ENCODE measurements around the gene VSTM2L.

VSTM2L gene

GRCh38 chr20:37934634-37935375 lies 31.9 kb downstream of the VSTM2L start:
- no peak overlapping the region for H3K27ac ChIP-seq
- no peaks in the 10 kb centered on the region for H3K9me3 ChIP-seq (ENCODE audit: low read depth, low read length)
- DNase-seq (ENCODE audit: low read depth, low spot score), result no peak

DNA sequence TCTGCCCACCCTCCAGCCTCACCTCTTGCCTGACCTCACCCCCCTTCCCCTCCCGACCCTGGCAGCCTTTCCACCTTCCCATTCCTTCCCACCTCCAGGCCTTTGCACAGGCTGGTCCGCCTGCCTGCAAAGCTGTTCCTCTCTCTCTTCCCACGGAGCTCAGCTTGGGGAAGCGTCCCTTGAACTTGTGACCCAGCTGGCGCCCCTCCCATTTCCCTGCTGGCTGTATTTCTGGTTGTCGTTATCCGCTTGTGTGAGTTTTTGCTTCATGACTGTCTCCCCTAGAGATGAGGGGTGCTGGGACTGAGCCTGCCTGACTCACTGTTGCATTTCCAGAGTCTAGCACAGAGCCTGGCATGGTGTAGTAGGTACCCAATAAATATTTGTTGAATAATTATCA lies 32.5 kb downstream of the VSTM2L start:
- DNase-seq (ENCODE audit: low read depth, low spot score), result no peak
- Histone ChIP-seq H3K9me3 (ENCODE audit: low read depth, low read length) (no peaks in the 10 kb centered on the region), H3K4me3 (no peak overlapping the region), H3K36me3 (ENCODE audit: insufficient read depth, low read length) (no peaks in the 10 kb centered on the region), H3K27ac (no peak overlapping the region), H3K9ac (ENCODE audit: insufficient read length) (no peak overlapping the region)
- TF ChIP-seq FOXP2 (optimal IDR thresholded peaks at IDR 0.05; ENCODE audit: control extremely low read depth, extremely low read length, insufficient read depth) (no peak), EZH2 (IDR thresholded peaks at IDR 0.05) (no peak), POLR2AphosphoS5 (IDR thresholded peaks at IDR 0.05; ENCODE audit: borderline replicate concordance, low read depth, low read length) (no peak)

More at GRCh38 chr20:37934634-37935375, 31.9 kb downstream of the VSTM2L start:
- TF ChIP-seq FOXP2 (optimal IDR thresholded peaks at IDR 0.05; ENCODE audit: control extremely low read depth, extremely low read length, insufficient read depth) (no peak), EZH2 (IDR thresholded peaks at IDR 0.05) (no peak), POLR2AphosphoS5 (IDR thresholded peaks at IDR 0.05; ENCODE audit: borderline replicate concordance, low read depth, low read length) (no peak)
- Histone ChIP-seq H3K9ac (ENCODE audit: insufficient read length) (no peak overlapping the region), H3K36me3 (ENCODE audit: insufficient read depth, low read length) (no peaks in the 10 kb centered on the region), H3K4me3 (no peak overlapping the region)

- no peak overlapping the region for H3K27ac ChIP-seq
- H3K9me3 ChIP-seq (ENCODE audit: low read depth, low read length), result no peaks in the 10 kb centered on the region
- DNase-seq (ENCODE audit: low read depth, low spot score), result no peak
- no peak for TF ChIP-seq FOXP2 (optimal IDR thresholded peaks at IDR 0.05; ENCODE audit: control extremely low read depth, extremely low read length, insufficient read depth)
- no peak for TF ChIP-seq POLR2AphosphoS5 (IDR thresholded peaks at IDR 0.05; ENCODE audit: borderline replicate concordance, low read depth, low read length)
- no peak for TF ChIP-seq EZH2 (IDR thresholded peaks at IDR 0.05)
- H3K4me3 ChIP-seq, result no peak overlapping the region
- H3K36me3 ChIP-seq (ENCODE audit: insufficient read depth, low read length), result no peaks in the 10 kb centered on the region
- H3K9ac ChIP-seq (ENCODE audit: insufficient read length), result no peak overlapping the region
Measured at GRCh38 chr20:37936041-37936440, 33.1 kb downstream of the VSTM2L start.

- DNase-seq (ENCODE audit: low read depth, low spot score), result no peak
- H3K36me3 ChIP-seq (ENCODE audit: insufficient read depth, low read length), result no peaks in the 10 kb centered on the region
Measured at GRCh38 chr20:37936451-37936850, 33.5 kb downstream of the VSTM2L start.

DNA sequence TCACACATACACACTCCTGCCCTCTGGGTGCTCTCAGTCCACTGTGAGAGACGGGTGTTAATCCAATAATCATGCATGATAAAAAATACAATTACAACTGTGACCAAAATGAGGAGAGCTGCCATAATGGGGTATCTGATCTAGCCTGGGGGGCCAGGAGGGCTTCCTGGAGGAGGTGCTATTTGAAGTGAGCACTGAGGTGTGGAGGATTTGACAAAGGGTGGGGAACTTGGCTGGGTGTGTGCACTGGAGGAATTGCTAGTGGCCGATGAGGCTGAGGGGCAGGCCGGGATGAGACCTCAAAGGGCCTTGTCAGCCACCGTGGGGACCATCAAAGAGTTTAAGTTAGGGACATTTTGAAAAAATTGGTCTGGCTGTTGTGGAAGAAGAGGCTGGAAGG lies 34.8 kb downstream of the VSTM2L start:
- no peak overlapping the region for H3K9ac ChIP-seq (ENCODE audit: insufficient read length)
- TF ChIP-seq EZH2 (IDR thresholded peaks at IDR 0.05) (no peak), POLR2AphosphoS5 (IDR thresholded peaks at IDR 0.05; ENCODE audit: borderline replicate concordance, low read depth, low read length) (no peak), FOXP2 (optimal IDR thresholded peaks at IDR 0.05; ENCODE audit: control extremely low read depth, extremely low read length, insufficient read depth) (no peak)
- H3K9me3 ChIP-seq (ENCODE audit: low read depth, low read length), result no peaks in the 10 kb centered on the region
- no peak for DNase-seq (ENCODE audit: low read depth, low spot score)
- H3K4me3 ChIP-seq, result no peak overlapping the region
- no peaks in the 10 kb centered on the region for H3K36me3 ChIP-seq (ENCODE audit: insufficient read depth, low read length)
- H3K27ac ChIP-seq, result no peak overlapping the region

More at GRCh38 chr20:37936451-37936850, 33.5 kb downstream of the VSTM2L start:
- Histone ChIP-seq H3K4me3 (no peak overlapping the region), H3K9me3 (ENCODE audit: low read depth, low read length) (no peaks in the 10 kb centered on the region), H3K9ac (ENCODE audit: insufficient read length) (no peak overlapping the region), H3K27ac (no peak overlapping the region)
- TF ChIP-seq EZH2 (IDR thresholded peaks at IDR 0.05) (no peak), FOXP2 (optimal IDR thresholded peaks at IDR 0.05; ENCODE audit: control extremely low read depth, extremely low read length, insufficient read depth) (no peak), POLR2AphosphoS5 (IDR thresholded peaks at IDR 0.05; ENCODE audit: borderline replicate concordance, low read depth, low read length) (no peak)

DNA sequence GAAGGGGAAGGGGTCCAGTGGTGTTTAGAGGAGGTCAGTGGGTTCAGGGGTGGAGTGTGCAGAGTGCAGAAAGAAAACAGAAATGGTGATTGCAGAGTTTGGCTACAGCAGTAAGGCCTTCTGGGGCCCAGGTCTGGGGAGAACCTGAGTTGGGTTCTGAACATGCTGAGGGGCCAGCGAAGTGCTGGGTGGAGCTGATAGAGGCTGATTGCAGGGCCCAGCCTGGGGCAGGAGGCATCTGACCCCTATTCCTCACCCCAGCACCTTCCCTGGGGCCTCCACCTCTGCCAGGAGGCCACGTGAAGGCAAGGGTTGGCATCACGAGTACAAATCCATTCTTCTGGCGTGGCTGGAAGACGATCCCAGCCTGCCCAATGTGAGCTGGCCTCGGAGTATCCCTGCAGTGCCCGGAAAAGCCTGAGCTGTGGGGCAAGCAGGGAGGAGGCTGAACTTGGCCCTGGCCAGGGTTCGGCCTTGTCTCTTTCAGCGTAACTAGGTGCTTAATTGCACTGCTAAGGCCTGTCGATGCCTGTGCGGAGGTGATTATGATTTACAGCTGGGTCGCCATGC lies 35.3 kb downstream of the VSTM2L start:
- TF ChIP-seq POLR2AphosphoS5 (IDR thresholded peaks at IDR 0.05; ENCODE audit: borderline replicate concordance, low read depth, low read length) (no peak), FOXP2 (optimal IDR thresholded peaks at IDR 0.05; ENCODE audit: control extremely low read depth, extremely low read length, insufficient read depth) (no peak), EZH2 (IDR thresholded peaks at IDR 0.05) (no peak)
- no peaks in the 10 kb centered on the region for H3K36me3 ChIP-seq (ENCODE audit: insufficient read depth, low read length)
- DNase-seq (ENCODE audit: low read depth, low spot score), result no peak
- no peak overlapping the region for H3K9ac ChIP-seq (ENCODE audit: insufficient read length)
- H3K27ac ChIP-seq, result no peak overlapping the region
- no peak overlapping the region for H3K4me3 ChIP-seq
- H3K9me3 ChIP-seq (ENCODE audit: low read depth, low read length), result no peaks in the 10 kb centered on the region

DNA sequence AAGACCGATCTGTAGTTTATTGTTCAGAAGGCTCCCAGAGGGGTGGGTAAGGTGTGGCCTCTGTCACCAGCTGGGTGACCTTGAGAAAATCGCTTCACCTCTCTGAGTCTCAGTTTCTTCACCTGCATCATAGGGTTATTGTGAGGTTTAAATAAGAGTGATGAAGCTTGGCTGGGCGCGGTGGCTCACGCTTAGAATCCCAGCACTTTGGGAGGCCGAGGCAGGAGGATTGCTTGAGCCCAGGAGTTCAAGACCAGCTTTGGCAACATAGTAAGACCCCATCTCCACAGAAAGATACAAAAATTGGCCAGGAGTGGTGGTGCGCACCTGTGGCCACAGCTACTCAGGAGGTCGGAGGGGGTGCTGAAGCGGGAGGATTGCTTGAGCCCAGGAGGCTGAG lies 36.0 kb downstream of the VSTM2L start:
- no peak overlapping the region for H3K27ac ChIP-seq
- H3K4me3 ChIP-seq, result no peak overlapping the region
- no peaks in the 10 kb centered on the region for H3K9me3 ChIP-seq (ENCODE audit: low read depth, low read length)
- no peak for TF ChIP-seq EZH2 (IDR thresholded peaks at IDR 0.05)
- no peak for TF ChIP-seq FOXP2 (optimal IDR thresholded peaks at IDR 0.05; ENCODE audit: control extremely low read depth, extremely low read length, insufficient read depth)
- TF ChIP-seq POLR2AphosphoS5 (IDR thresholded peaks at IDR 0.05; ENCODE audit: borderline replicate concordance, low read depth, low read length), result no peak
- no peak for DNase-seq (ENCODE audit: low read depth, low spot score)
- no peak overlapping the region for H3K9ac ChIP-seq (ENCODE audit: insufficient read length)
- H3K36me3 ChIP-seq (ENCODE audit: insufficient read depth, low read length), result no peaks in the 10 kb centered on the region

DNA sequence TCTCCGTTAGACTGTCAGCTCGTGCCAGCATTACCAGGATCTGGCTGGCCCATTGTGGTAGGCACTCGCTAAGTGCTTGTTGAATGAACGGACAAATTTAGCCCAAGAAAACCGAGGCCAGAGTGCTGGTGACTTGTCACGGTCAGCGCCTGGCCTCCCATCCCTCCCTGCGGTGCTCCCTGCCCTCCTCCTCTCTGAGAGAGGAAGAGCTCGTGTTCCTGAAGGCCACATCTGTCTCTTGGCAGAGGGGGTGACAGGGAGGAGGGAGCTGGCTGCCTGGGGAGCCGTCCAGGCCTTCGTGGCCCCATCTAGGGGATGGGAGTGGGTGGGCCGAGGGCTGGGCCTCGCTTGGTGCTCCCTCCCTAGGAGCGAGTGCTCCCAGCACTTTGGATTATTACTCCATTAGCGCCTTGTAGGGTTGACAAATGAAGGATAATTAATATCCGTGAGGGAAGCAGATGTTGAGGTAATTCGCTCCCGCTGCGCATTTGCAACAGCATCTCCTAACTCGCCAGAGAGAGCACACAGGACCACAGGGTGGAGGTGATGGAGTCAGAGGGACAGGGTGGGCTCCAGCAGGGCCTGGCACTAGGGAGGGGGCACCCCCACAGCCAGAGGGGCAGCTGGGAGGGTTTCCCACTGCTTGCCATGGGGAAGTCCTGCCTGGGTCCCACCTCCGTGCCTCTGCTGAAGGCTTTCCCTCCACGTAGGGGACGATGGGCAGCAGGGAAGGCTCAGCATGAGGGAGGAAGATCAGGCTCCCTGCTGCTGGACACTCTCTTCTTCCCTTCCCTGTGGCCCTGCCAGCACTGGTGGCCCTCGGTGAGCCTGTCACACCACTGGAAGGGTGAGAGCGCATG lies 37.0 kb downstream of the VSTM2L start:
- TF ChIP-seq POLR2AphosphoS5 (IDR thresholded peaks at IDR 0.05; ENCODE audit: borderline replicate concordance, low read depth, low read length) (no peak), FOXP2 (optimal IDR thresholded peaks at IDR 0.05; ENCODE audit: control extremely low read depth, extremely low read length, insufficient read depth) (no peak), EZH2 (IDR thresholded peaks at IDR 0.05) (no peak)
- DNase-seq (ENCODE audit: low read depth, low spot score), result no peak
- Histone ChIP-seq H3K9ac (ENCODE audit: insufficient read length) (no peak overlapping the region), H3K4me3 (no peak overlapping the region), H3K9me3 (ENCODE audit: low read depth, low read length) (no peaks in the 10 kb centered on the region), H3K36me3 (ENCODE audit: insufficient read depth, low read length) (no peaks in the 10 kb centered on the region), H3K27ac (no peak overlapping the region)

Data from SK-N-MC (cell line).